ENCODE results near the gene TEX264.

The TEX264 gene

GRCh38 chr3:51691949-51692348, 20.9 kb downstream of the TEX264 start:
- H3K27ac ChIP-seq (ENCODE audit: low read depth in 2 of 2, low read length in 2 of 2) = no peak overlapping the region
- no peaks in the 10 kb centered on the region for H3K27me3 ChIP-seq (ENCODE audit: control insufficient read depth in 2 of 2, insufficient read depth in 2 of 2, low read length in 2 of 2)
- H3K36me3 ChIP-seq (ENCODE audit: control insufficient read depth in 2 of 2, insufficient read depth in 2 of 2, low read length in 2 of 2) = peaks cover 23 to 47% of the 10 kb centered on the region in 2 donors
- H3K4me3 ChIP-seq (ENCODE audit: low read length in 2 of 2) = no peak overlapping the region
- H3K9me3 ChIP-seq (ENCODE audit: control insufficient read depth in 2 of 2, low read length in 2 of 2) = no peaks in the 10 kb centered on the region
- no peak overlapping the region for H3K9ac ChIP-seq (ENCODE audit: low read depth in 1 of 2, low read length in 2 of 2)
- no peaks in the 10 kb centered on the region for H3K4me1 ChIP-seq (ENCODE audit: control insufficient read depth in 2 of 2, insufficient read depth in 2 of 2, low read length in 2 of 2)

- H3K36me3 ChIP-seq (ENCODE audit: control insufficient read depth in 2 of 2, insufficient read depth in 2 of 2, low read length in 2 of 2) = peaks cover 31 to 46% of the 10 kb centered on the region in 2 donors
- no peak overlapping the region for H3K27ac ChIP-seq (ENCODE audit: low read depth in 2 of 2, low read length in 2 of 2)
These were observed 21.9 kb downstream of the TEX264 start for GRCh38 chr3:51692980-51693395.

GRCh38 chr3:51696954-51697353, 25.9 kb downstream of the TEX264 start:
- no peak overlapping the region for H3K9ac ChIP-seq (ENCODE audit: low read depth in 1 of 2, low read length in 2 of 2)
- no peak overlapping the region for H3K4me3 ChIP-seq (ENCODE audit: low read length in 2 of 2)
- H3K27me3 ChIP-seq (ENCODE audit: control insufficient read depth in 2 of 2, insufficient read depth in 2 of 2, low read length in 2 of 2) = no peaks in the 10 kb centered on the region
- no peaks in the 10 kb centered on the region for H3K9me3 ChIP-seq (ENCODE audit: control insufficient read depth in 2 of 2, low read length in 2 of 2)
- H3K36me3 ChIP-seq (ENCODE audit: control insufficient read depth in 2 of 2, insufficient read depth in 2 of 2, low read length in 2 of 2) = peaks cover 33 to 61% of the 10 kb centered on the region in 2 donors
- no peak overlapping the region for H3K27ac ChIP-seq (ENCODE audit: low read depth in 2 of 2, low read length in 2 of 2)
- H3K4me1 ChIP-seq (ENCODE audit: control insufficient read depth in 2 of 2, insufficient read depth in 2 of 2, low read length in 2 of 2) = no peaks in the 10 kb centered on the region

More at GRCh38 chr3:51692980-51693395, 21.9 kb downstream of the TEX264 start:
- no peaks in the 10 kb centered on the region for H3K27me3 ChIP-seq (ENCODE audit: control insufficient read depth in 2 of 2, insufficient read depth in 2 of 2, low read length in 2 of 2)
- H3K9ac ChIP-seq (ENCODE audit: low read depth in 1 of 2, low read length in 2 of 2) = no peak overlapping the region
- H3K4me3 ChIP-seq (ENCODE audit: low read length in 2 of 2) = no peak overlapping the region
- no peaks in the 10 kb centered on the region for H3K4me1 ChIP-seq (ENCODE audit: control insufficient read depth in 2 of 2, insufficient read depth in 2 of 2, low read length in 2 of 2)
- no peaks in the 10 kb centered on the region for H3K9me3 ChIP-seq (ENCODE audit: control insufficient read depth in 2 of 2, low read length in 2 of 2)

- H3K27me3 ChIP-seq (ENCODE audit: control insufficient read depth in 2 of 2, insufficient read depth in 2 of 2, low read length in 2 of 2) = no peaks in the 10 kb centered on the region
- H3K4me3 ChIP-seq (ENCODE audit: low read length in 2 of 2) = no peak overlapping the region
- H3K4me1 ChIP-seq (ENCODE audit: control insufficient read depth in 2 of 2, insufficient read depth in 2 of 2, low read length in 2 of 2) = no peaks in the 10 kb centered on the region
- H3K9ac ChIP-seq (ENCODE audit: low read depth in 1 of 2, low read length in 2 of 2) = no peak overlapping the region
- H3K27ac ChIP-seq (ENCODE audit: low read depth in 2 of 2, low read length in 2 of 2) = no peak overlapping the region
- no peaks in the 10 kb centered on the region for H3K9me3 ChIP-seq (ENCODE audit: control insufficient read depth in 2 of 2, low read length in 2 of 2)
- H3K36me3 ChIP-seq (ENCODE audit: control insufficient read depth in 2 of 2, insufficient read depth in 2 of 2, low read length in 2 of 2) = peaks cover 30 to 57% of the 10 kb centered on the region in 2 donors
These were observed 27.2 kb downstream of the TEX264 start for GRCh38 chr3:51698209-51698608.

GRCh38 chr3:51700403-51700802, 29.4 kb downstream of the TEX264 start:
- Histone ChIP-seq H3K9me3 (ENCODE audit: control insufficient read depth in 2 of 2, low read length in 2 of 2) (no peaks in the 10 kb centered on the region), H3K9ac (ENCODE audit: low read depth in 1 of 2, low read length in 2 of 2) (no peak overlapping the region), H3K4me1 (ENCODE audit: control insufficient read depth in 2 of 2, insufficient read depth in 2 of 2, low read length in 2 of 2) (no peaks in the 10 kb centered on the region), H3K36me3 (ENCODE audit: control insufficient read depth in 2 of 2, insufficient read depth in 2 of 2, low read length in 2 of 2) (peaks cover 40 to 60% of the 10 kb centered on the region in 2 donors), H3K4me3 (ENCODE audit: low read length in 2 of 2) (no peak overlapping the region), H3K27me3 (ENCODE audit: control insufficient read depth in 2 of 2, insufficient read depth in 2 of 2, low read length in 2 of 2) (no peaks in the 10 kb centered on the region), H3K27ac (ENCODE audit: low read depth in 2 of 2, low read length in 2 of 2) (no peak overlapping the region)

GRCh38 chr3:51702156-51702555, 31.1 kb downstream of the TEX264 start:
- Histone ChIP-seq H3K27me3 (ENCODE audit: control insufficient read depth in 2 of 2, insufficient read depth in 2 of 2, low read length in 2 of 2) (no peaks in the 10 kb centered on the region), H3K9me3 (ENCODE audit: control insufficient read depth in 2 of 2, low read length in 2 of 2) (no peaks in the 10 kb centered on the region), H3K4me1 (ENCODE audit: control insufficient read depth in 2 of 2, insufficient read depth in 2 of 2, low read length in 2 of 2) (no peaks in the 10 kb centered on the region), H3K9ac (ENCODE audit: low read depth in 1 of 2, low read length in 2 of 2) (no peak overlapping the region), H3K27ac (ENCODE audit: low read depth in 2 of 2, low read length in 2 of 2) (no peak overlapping the region), H3K36me3 (ENCODE audit: control insufficient read depth in 2 of 2, insufficient read depth in 2 of 2, low read length in 2 of 2) (peaks cover 34 to 54% of the 10 kb centered on the region in 2 donors), H3K4me3 (ENCODE audit: low read length in 2 of 2) (no peak overlapping the region)

GRCh38 chr3:51703068-51703760, 32.2 kb downstream of the TEX264 start:
- Histone ChIP-seq H3K27ac (ENCODE audit: low read depth in 2 of 2, low read length in 2 of 2) (no peak overlapping the region), H3K36me3 (ENCODE audit: control insufficient read depth in 2 of 2, insufficient read depth in 2 of 2, low read length in 2 of 2) (peaks cover 27 to 45% of the 10 kb centered on the region in 2 donors), H3K27me3 (ENCODE audit: control insufficient read depth in 2 of 2, insufficient read depth in 2 of 2, low read length in 2 of 2) (no peaks in the 10 kb centered on the region), H3K9ac (ENCODE audit: low read depth in 1 of 2, low read length in 2 of 2) (no peak overlapping the region), H3K4me1 (ENCODE audit: control insufficient read depth in 2 of 2, insufficient read depth in 2 of 2, low read length in 2 of 2) (no peaks in the 10 kb centered on the region), H3K4me3 (ENCODE audit: low read length in 2 of 2) (no peak overlapping the region), H3K9me3 (ENCODE audit: control insufficient read depth in 2 of 2, low read length in 2 of 2) (no peaks in the 10 kb centered on the region)

- Histone ChIP-seq H3K27ac (ENCODE audit: low read depth in 2 of 2, low read length in 2 of 2) (no peak overlapping the region), H3K9me3 (ENCODE audit: control insufficient read depth in 2 of 2, low read length in 2 of 2) (no peaks in the 10 kb centered on the region), H3K9ac (ENCODE audit: low read depth in 1 of 2, low read length in 2 of 2) (no peak overlapping the region), H3K4me1 (ENCODE audit: control insufficient read depth in 2 of 2, insufficient read depth in 2 of 2, low read length in 2 of 2) (no peaks in the 10 kb centered on the region), H3K27me3 (ENCODE audit: control insufficient read depth in 2 of 2, insufficient read depth in 2 of 2, low read length in 2 of 2) (no peaks in the 10 kb centered on the region), H3K36me3 (ENCODE audit: control insufficient read depth in 2 of 2, insufficient read depth in 2 of 2, low read length in 2 of 2) (peaks cover 25 to 37% of the 10 kb centered on the region in 2 donors), H3K4me3 (ENCODE audit: low read length in 2 of 2) (no peak overlapping the region)
These were observed 32.9 kb downstream of the TEX264 start for GRCh38 chr3:51703761-51704510.

- no peak overlapping the region for H3K4me3 ChIP-seq (ENCODE audit: low read length in 2 of 2)
- H3K36me3 ChIP-seq (ENCODE audit: control insufficient read depth in 2 of 2, insufficient read depth in 2 of 2, low read length in 2 of 2) = peaks cover 20 to 31% of the 10 kb centered on the region in 2 donors
- no peaks in the 10 kb centered on the region for H3K9me3 ChIP-seq (ENCODE audit: control insufficient read depth in 2 of 2, low read length in 2 of 2)
- H3K27me3 ChIP-seq (ENCODE audit: control insufficient read depth in 2 of 2, insufficient read depth in 2 of 2, low read length in 2 of 2) = no peaks in the 10 kb centered on the region
- no peak overlapping the region for H3K9ac ChIP-seq (ENCODE audit: low read depth in 1 of 2, low read length in 2 of 2)
- no peak overlapping the region for H3K27ac ChIP-seq (ENCODE audit: low read depth in 2 of 2, low read length in 2 of 2)
- H3K4me1 ChIP-seq (ENCODE audit: control insufficient read depth in 2 of 2, insufficient read depth in 2 of 2, low read length in 2 of 2) = no peaks in the 10 kb centered on the region
These were observed 33.5 kb downstream of the TEX264 start for GRCh38 chr3:51704511-51704950.

- H3K27ac ChIP-seq (ENCODE audit: low read depth in 2 of 2, low read length in 2 of 2) = no peak overlapping the region
- H3K9me3 ChIP-seq (ENCODE audit: control insufficient read depth in 2 of 2, low read length in 2 of 2) = no peaks in the 10 kb centered on the region
- no peaks in the 10 kb centered on the region for H3K27me3 ChIP-seq (ENCODE audit: control insufficient read depth in 2 of 2, insufficient read depth in 2 of 2, low read length in 2 of 2)
- H3K9ac ChIP-seq (ENCODE audit: low read depth in 1 of 2, low read length in 2 of 2) = no peak overlapping the region
- H3K36me3 ChIP-seq (ENCODE audit: control insufficient read depth in 2 of 2, insufficient read depth in 2 of 2, low read length in 2 of 2) = peaks cover 12 to 22% of the 10 kb centered on the region in 2 donors
- H3K4me1 ChIP-seq (ENCODE audit: control insufficient read depth in 2 of 2, insufficient read depth in 2 of 2, low read length in 2 of 2) = no peaks in the 10 kb centered on the region
- no peak overlapping the region for H3K4me3 ChIP-seq (ENCODE audit: low read length in 2 of 2)
These were observed 34.4 kb downstream of the TEX264 start for GRCh38 chr3:51705276-51706020.

Measured in mucosa of rectum (tissue), 2 donors.